Limb (tissue), 2 donors: ENCODE data around the gene SERINC5.
"Not testable (repeated sequence)": the region's sequence is repeated elsewhere in the genome, so short reads cannot be mapped to it uniquely, and the experiment has no call there.

Experiments
- DNase-seq, 2 donors: peaks; one replicate each; pipeline ENCODE4 v3.0.0-alpha.2; 2016; ENCODE audit errors: extremely low spot score in 2 of 2

Gene SERINC5

DNA sequence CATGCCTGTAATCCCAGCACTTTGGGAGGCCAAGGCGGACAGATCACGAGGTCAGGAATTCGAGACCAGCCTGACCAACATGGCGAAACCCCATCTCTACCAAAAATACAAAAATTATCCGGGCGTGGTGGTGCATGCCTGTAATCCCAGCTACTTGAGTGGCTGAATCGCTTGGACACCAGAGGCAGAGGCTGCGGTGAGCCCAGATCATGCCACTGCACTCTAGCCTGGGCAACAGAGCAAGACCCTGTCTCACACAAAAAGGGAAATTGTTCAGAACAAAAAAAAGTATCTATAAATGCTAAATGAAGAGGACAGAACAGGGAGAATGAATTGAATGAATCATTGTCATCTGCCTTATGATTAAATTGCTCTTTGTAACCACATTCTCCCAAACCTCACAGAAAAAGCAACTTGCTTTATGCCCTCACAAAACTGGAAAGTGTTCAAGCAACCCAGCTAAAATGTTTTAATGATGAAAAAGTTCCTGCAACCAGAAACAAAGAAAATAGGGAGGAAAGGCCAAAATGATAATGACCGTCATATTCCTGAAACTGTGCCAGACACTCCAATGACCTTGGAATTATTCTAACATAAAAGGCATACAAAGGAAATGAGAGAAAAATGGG lies 83.7 kb downstream of the SERINC5 start:
- no peak for DNase-seq

DNA sequence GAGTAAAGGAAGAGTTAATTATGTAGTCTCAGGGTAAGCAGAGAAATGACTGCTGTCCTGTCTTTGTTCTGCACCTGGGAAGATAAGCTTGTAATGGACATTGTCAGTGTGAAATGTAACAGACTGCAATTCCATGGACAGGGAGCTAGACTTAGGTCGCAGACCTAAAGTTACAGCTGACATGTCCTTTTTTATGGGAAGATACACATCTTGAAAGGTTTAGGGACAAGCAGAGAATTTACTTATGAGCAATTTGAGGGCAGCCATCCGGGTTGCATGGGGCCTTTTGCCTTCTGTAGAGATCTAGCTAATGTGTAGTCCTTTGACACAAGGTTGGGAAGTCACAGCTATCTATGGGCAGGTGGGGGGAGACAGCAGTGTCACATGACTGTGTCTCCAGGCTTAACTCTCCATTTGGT lies 85.7 kb downstream of the SERINC5 start:
- DNase-seq = no peak

DNA sequence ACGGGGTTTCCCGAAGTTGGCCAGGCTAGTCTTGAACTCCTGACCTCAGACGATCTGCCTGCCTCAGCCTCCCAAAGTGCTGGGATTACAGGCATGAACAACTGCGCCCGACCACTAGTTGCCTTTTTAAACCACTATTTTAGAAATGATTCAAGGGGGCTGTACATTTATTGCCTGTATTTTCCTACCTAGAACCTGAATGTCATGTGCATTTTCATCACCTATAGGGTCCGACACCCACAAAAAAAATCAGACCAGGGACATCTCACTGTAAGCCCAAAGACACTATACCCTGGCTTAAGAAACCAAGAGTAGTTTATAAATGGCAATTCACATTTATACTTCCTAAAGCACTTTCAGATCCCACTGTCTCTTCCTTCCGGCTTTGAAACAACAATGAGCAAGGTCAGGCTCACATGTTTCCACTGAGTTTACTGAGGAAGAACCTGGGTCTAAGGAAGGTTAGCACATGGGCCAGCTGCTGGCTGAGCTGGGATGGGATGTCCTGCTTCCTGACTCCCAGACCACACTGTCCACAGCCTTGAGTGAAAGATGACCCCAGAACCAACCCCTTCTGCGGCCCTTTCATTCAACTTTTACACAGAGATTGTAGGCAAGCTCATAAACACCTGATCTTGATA lies 87.3 kb downstream of the SERINC5 start:
- DNase-seq = no peak

DNA sequence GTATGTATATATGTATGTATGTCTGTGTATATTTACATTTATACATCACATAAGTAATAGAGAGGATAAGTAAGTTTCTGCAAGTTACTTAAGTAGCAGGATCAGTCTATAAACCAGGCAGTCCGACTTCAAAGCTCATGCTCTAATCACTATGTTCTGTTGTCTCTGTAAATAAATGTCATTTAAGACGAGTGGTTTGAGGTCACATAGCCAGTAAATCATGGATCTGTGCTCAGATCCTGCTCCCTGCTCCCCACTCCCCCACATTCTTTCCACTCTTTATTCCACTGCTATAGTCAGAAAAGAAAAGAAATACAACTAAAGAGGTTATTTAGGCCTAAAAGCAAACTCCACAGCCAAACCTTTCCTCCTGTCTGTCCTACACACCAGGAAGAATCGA lies 90.4 kb downstream of the SERINC5 start:
- DNase-seq = no peak

DNA sequence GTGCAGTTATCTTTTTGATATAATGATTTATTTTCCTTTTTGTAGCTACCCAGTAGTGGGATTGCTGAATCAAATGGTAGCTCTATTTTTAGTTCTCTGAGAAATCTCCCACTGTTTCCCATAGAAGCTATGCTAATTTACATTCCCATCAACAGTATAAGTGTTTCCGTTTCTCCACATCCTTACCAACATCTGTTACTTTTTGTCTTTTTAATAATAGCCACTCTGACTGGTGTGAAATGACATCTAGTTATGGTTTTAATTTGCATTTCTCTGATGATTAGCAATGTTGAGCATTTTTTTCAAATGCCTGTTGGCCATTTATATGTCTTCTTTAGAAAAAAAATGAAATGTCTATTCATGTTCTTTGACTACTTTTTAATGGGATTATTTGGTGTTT lies 94.7 kb downstream of the SERINC5 start:
- DNase-seq = no peak

DNA sequence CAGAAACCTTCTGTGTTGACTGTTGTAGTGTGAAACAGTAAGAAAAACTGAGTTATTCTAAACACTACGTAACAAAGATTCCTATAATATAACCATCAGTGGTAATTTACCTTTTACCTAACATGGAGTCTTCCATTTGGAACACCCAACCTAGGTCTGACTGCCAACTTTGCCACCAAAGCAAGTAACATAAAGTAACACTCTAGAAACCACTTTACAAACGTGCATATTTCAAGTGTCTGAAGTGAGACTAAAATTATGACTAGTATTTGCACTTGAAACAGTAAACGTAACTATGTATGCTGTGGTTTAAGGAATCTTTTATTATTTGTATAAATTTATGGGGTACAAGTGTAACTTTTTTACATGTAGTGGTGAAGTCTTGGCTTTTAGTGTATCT lies 95.6 kb downstream of the SERINC5 start:
- DNase-seq = no peak

DNA sequence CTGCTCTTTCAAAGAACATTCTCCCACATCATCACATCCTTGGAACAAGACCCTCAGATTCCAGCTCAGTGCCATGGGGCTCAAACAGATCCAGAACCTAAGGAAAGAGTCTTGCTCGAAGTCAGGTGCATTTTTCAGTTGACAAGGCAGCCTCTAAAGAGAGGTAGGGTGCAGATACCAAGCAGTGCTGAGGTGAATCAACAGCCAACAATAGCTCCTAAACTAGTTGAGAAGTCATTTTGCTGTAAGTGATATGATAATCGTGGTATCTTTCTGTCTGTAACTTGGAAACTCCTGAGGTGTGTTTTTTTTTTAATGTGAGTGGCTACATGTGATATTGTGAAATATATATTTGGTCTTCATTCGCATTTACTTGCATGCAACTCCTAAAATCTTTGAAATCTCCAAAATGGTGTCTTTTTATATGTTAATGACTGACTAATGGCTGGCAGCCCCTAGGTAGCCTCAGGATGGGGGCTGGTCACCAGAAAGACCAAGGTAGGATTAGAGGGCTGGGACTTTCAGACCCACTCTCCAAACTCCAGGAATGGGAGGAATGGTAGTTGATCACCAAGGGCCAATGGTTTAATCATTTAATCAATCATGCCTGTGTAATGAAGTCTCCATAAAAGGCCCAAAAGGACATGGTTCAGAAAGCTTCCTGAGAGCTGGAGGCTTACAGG lies 96.6 kb downstream of the SERINC5 start:
- DNase-seq = no peak

DNA sequence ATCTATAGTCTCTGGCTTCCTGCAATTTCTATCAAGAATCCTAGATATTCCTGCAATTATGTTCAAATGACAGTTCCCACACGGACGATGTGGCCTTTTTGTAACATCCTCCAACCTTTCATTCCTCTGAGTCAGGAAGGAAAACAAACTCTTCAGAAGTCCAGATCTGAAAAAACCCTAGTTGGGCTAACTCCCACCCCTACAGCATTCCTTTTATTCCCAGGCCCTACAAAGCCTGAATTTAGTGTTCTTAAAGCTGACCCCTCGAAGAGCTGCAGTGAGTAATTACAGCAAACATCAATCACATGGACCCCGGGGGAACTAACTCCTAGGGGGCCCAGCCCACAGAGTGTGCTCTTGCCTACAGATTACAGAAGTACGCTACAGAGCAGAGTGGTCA lies 99.7 kb downstream of the SERINC5 start:
- DNase-seq = no peak

DNA sequence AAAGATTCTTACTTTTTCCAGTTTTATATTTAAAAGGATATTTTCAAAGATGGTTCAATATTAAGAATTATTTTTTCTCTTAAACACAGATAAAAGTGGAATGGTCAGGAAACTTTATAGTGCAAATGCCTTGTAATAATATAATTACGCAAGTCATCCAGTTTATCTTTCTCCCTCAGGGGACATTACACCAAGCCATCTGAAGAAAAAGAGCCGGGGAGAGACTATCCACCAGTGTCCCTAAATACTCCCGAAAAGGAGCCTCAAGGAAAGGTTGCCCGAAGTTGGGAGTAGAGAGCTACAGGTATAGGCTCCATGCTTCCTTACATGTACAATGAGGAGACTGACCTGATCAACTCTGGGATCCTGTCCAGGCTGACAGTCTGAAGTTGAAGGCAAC lies 101.1 kb downstream of the SERINC5 start:
- no peak for DNase-seq

DNA sequence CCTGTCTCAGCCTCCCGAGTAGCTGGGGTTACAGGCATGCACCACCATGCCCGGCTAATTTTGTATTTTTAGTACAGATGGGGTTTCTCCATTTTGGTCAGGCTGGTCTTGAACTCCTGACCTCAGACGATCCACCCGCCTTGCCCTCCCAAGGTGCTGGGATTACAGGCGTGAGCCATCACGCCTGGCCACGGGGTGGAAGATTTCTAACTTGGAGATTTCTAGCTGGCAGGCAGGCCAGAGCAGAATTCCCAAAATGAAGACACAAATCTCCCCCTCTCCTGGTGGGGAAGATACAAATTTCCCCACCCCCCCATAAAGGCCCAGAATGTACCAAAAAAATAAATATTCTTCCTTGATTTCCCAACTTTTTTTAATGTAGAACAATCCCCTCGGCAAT lies 101.6 kb downstream of the SERINC5 start:
- not testable (repeated sequence) for DNase-seq

DNA sequence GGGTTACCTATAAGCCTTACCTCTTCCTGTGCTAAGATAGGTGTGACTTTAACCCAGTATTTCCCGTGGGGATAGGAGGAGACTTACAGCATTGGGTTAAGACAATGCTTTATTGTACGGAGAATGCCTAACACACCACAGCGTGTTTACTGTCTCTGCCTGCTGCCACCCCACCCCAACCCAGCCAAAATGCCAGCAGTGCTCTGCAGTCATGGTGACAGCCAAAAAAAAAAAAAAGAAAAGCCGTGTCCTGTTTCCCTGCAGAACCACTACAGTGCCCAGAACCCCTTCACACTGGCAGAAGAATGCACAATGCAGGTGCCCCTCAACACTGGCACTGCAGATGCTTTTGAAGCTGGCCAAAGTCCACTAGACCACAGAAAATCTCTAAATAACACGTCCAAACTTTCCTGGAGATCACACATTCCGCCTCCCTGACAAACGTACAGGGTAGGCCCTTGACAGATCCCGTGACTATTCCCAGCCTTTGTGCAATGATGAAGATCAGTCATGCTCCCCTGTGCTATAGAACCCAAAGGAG lies 102.2 kb downstream of the SERINC5 start:
- DNase-seq = no peak

DNA sequence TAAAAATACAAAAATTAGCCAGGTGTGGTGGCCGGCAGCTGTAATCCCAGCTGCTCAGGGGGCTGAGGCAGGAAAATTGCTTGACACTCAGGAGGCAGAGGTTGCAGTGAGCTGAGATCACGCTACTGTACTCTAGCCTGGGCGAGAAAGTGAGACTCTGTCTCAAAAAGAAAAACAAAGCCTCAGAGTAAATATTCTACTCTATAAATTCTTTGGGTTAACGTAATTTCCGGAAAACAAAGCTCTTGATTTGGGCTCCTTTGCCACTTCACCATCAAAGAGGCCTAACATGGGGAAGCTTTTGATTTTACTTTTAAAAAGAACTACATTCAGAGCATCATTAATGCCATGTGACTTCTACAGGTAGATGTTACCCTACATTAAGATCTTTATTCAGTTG lies 103.1 kb downstream of the SERINC5 start:
- no peak for DNase-seq

DNA sequence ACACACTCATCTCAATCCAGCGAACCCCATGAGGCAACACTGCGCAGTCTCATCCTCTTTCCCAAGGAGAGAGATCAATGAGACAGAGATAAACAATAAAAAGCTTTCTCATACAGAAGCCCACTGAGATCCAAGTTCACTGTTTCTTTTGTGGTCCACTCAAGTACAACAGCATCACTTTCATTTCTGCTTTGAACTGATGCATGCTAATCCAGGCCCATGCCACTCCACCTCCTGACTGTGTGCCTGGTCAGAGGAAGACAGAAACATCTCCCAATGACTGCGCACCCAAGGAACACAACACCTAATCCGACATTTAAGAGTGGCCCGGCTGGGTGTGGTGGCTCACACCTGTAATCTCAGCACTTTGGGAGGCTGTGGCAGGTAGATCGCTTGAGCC lies 104.0 kb downstream of the SERINC5 start:
- DNase-seq = no peak

DNA sequence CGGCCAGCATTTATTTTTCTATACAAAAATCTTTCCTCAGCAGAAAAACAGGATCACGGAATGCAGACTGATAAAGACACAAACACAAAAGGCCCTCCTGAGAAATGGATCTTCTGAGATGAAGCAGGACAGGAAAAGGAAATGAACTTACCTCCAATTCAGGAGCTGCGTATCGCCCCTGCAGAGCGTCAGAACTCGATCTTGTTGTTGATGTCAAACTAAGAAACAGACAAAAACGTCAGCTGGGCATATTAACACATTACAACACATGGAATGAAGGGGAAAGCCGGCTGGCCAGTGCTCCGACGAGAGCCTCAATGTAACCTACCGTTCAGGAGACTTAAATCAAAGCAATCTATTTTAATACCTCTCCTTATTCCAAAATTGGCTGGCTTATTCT lies 105.1 kb downstream of the SERINC5 start:
- DNase-seq = no peak

DNA sequence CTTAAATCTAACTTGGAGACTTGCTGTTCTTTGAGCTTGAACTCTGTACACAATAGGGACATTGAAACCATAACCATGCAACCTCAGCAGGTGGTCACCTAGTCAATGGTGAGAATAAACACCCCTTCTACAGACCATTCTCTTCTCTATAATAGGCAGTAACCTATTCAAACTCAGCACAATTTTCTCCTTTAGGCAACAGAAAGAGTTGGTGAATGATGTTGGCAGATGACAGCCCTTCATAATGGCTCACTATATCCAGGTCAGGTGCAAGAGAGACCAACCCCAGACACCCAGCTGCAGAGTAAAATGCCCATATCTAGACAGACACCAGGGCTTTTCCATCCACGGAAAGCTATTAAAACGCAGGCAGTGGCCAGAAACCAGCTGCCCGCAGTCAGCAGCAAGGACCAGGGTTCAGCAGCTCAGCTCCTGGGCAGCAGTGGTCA lies 106.7 kb downstream of the SERINC5 start:
- DNase-seq = no peak

DNA sequence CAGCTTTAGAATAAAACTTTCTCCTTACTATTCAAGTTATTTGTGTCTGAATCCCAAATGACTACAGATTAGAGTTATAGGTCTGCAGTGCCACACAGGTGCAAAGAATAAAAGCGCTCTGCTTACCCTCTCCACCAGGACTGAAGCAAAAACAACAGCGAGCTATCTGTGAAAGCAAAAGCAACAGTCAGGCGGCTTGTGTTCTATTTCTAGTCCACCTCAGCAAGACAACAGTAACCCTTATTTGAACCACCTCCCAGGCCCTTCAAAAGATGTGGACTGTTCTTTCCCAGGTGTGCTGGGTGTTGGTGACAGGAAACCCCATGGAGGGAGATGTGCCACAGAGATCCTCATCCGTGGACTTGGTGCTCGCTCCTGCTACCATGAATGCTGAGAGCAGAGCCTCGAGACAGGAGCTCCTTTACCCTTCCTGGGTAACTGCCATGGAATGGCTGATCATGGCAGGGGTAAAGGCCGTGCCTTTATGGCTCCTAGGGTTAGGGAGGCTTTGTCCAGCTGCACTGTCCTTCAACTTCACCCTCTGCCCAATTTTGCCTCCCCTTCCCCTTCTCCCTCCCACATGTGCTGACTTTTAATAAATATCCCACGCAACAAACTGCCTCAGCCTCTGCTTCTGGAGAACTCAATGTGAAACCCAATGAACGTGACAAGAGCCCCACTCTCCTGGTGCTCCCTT lies 108.6 kb downstream of the SERINC5 start:
- no peak for DNase-seq

DNA sequence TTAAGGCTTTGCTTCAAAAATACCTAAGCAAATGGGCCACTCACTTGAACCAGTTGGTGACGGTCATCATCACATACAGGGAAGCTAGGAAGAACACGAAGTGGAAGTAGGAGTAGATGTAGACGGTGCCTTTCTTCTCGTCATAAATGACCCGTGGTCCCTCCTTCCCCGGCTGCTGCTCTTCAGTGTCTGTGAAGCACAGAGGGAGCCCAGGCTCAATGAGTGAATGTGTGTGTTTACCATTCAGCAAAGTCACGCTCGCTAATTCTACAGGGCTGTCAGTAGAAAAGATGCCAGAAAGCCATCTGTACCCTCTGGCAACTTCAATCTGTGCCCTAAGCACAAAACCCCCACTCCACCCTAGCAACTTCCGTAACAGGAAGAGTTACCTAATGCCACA lies 109.8 kb downstream of the SERINC5 start:
- no peak for DNase-seq

DNA sequence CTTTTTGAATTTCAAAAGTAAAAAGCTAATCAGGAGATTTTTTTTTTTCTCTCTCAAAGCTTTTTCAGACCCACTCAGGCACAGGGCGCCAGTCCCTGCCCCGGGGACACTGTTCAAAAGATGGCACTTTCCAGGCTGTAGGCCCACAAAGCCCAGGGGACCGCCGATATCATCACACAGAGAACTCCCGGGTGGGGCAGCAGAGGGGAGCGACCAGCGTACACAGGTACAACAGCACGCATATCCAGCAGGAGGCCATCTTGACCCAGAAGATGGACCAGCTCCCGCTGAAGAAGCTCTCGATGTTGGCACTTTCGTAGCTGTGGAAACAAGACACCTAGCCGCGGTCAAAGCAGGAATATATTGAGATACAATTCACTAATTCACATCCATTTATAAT lies 112.4 kb downstream of the SERINC5 start:
- no peak for DNase-seq

DNA sequence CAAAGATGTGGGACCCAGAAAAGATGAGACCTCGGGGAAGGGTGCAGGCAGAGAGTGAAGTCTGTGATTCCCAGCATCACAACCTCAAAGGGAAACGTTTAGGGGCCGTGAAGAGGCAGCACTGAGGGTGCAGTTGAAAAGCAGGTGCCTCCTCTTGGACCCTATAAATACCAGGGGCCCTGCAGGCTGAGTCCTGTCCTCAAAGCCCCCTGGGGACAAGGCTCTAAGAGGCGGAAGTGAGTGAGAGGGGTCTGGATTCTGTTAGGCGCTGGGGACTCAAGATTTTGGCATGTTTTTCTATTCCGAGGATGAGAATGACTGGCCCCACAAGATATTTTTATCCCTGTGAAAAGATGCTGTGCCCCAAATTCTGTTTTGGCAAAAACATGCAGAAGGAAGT lies 112.9 kb downstream of the SERINC5 start:
- DNase-seq = no peak

DNA sequence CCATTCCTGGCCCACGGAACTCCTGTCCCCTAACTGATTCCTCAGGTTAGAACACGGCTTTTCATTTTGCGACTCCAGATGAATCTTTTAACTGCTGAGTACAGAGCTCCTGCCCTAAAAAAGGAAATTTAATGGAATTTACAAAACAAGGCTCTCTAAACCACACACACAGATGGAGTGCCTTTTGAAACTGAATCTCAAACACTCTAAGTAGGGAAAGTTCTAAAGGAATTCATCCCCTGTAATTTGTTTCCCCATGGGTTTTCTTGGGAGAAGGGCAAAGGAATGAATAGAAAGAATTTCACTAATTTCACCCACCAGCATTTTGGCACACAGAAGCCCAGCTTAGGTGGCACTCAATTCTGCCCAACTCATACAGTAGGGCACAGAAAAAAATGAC lies 114.2 kb downstream of the SERINC5 start:
- DNase-seq = no peak

DNA sequence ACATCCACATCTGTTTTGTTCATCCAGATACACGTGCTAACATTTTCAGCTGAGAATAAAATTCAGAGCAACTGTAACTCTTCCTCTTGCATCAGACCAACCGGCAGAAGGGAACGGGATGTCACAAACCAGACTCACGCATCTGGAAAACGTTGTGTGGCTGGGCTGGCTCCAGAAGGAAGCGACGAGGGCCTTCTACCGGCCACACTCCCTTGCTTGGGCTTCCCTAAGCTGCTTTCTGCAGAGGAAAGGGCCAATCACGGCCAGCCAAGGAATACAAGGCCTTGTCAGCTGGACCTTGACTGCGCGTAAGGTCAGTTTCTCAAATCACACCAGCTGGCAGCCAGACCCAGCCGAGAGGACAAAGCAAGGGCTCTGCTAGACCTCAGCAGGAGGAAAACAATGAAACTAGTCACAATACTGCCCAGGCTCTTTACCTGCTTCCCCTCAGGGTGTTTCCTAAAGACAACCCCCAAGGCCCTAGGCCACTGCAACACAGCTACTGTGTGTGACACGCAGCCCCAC lies 114.6 kb downstream of the SERINC5 start:
- DNase-seq = peak; percentile 63 to 71

DNA sequence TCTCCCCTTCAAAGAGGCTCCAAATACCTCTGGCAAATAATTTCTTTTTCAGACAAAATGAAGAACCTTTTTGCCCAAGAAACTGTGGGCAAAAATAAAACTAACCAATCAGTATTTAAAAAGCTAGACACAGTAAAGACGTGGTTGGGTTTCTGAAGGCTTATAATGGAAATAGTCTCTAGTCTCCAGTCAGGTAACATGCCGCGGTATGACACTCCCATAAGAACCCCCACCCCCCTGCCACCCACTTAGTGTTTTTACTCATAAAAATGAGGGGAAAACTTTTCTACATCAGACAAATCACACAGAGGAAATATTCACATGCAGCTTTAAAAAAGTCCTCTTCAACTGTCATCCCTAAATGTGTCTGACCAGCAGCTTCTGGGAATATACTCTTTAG lies 115.4 kb downstream of the SERINC5 start:
- DNase-seq = no peak
